GM12878 (cell line): ENCODE results near the gene NOL12. TPM values are rescaled to one million over a fixed set of nuclear protein-coding genes. Genes with fewer than 3 reads are reported as not detected.

Experiments
- ATAC-seq: fragments of 200-7000 bp; cut with Tn5 transposase; 3 replicates; pipeline ENCODE4 v1.9.1; 2020; ENCODE audit warnings: mild to moderate bottlenecking, moderate library complexity
- BruUV-seq: library from RNA; stranded (reverse); fragments of 400-500 nt; replicated peaks from 2 replicates; lab custom pipeline; 2021; lab: Mats Ljungman, UMichigan
- CTCF ChIA-PET: fragments of 300-600 bp; sonication (Branson Sonifier 250); formaldehyde crosslinking; extraction: SDS; loops from one replicate; lab custom pipeline; 2021; ENCODE audit warnings: inconsistent platforms; lab: Yijun Ruan, JAX
- POLR2A ChIA-PET: fragments of 350-600 bp; formaldehyde crosslinking; extraction: SDS; loops from one replicate; lab custom pipeline; 2021; ENCODE audit warnings: inconsistent platforms; lab: Charles Lee
- RAD21 ChIA-PET: fragments of 300-600 bp; sonication (Branson Sonifier 250); formaldehyde crosslinking; loops from one replicate; lab custom pipeline; 2023; ENCODE audit warnings: antibody characterized with exemption; ENCODE audit not compliant: unreplicated experiment; lab: Charles Lee
- SMC1A ChIA-PET: fragments of 300-600 bp; sonication (Branson Sonifier 250); formaldehyde crosslinking; loops from one replicate; lab custom pipeline; 2023; ENCODE audit not compliant: unreplicated experiment, uncharacterized antibody; lab: Charles Lee
- DNase-seq: peaks from one replicate; pipeline ENCODE4 v3.0.0-alpha.2; 2011; ENCODE audit warnings: low read depth, low spot score
- FAIRE-seq: peaks from 3 replicates; lab custom pipeline; 2011; peaks lifted over from hg19 to GRCh38; lab: Jason Lieb, UNC
- H2AFZ ChIP-seq: 2 replicates; pipeline ENCODE4 v1.6.0; 2011; ENCODE audit warnings: low read depth, low read length, control low read depth; ENCODE audit not compliant: control insufficient read depth
- H3K27ac ChIP-seq: 2 replicates; pipeline ENCODE4 v1.5.1; 2011; ENCODE audit warnings: control low read depth; ENCODE audit not compliant: control insufficient read depth, insufficient read depth
- H3K27me3 ChIP-seq, 2 experiments: replicated peaks in 1 of 2; 2 replicates each; pipeline versions ENCODE4 v1.6.0 to v1.6.1; 2011; ENCODE audit warnings: low read length in 1 of 2; ENCODE audit not compliant: control insufficient read depth in 2 of 2, insufficient read depth in 2 of 2
- H3K36me3 ChIP-seq, 2 experiments: 2 replicates each; pipeline ENCODE4 v1.5.1; 2011; ENCODE audit warnings: low read length in 1 of 2; ENCODE audit not compliant: control insufficient read depth in 2 of 2, insufficient read depth in 2 of 2
- H3K4me1 ChIP-seq: 2 replicates; pipeline ENCODE4 v1.6.1; 2011; ENCODE audit warnings: mild to moderate bottlenecking, low read length, moderate library complexity, mixed read lengths; ENCODE audit not compliant: control insufficient read depth, insufficient read depth
- H3K4me2 ChIP-seq: 2 replicates; pipeline ENCODE4 v1.6.0; 2011; ENCODE audit warnings: control low read depth; ENCODE audit not compliant: control insufficient read depth, insufficient read depth
- H3K4me3 ChIP-seq: fragments of 200-600 bp; sonication (generic); 2 replicates; pipeline ENCODE4 v1.5.1; 2016
- H3K79me2 ChIP-seq: 2 replicates; pipeline ENCODE4 v1.6.0; 2011; ENCODE audit warnings: low read length; ENCODE audit not compliant: control insufficient read depth, insufficient read depth
- H3K9ac ChIP-seq: 2 replicates; pipeline ENCODE4 v1.8.0; 2011; ENCODE audit warnings: low read length, control low read depth, mixed read lengths; ENCODE audit not compliant: control insufficient read depth, insufficient read depth
- H3K9me3 ChIP-seq: replicated peaks from 3 replicates; pipeline ENCODE4 v1.5.1; 2011; ENCODE audit warnings: mild to moderate bottlenecking, low read length; ENCODE audit not compliant: control insufficient read depth, insufficient read depth
- H4K20me1 ChIP-seq: 2 replicates; pipeline ENCODE4 v1.6.0; 2011; ENCODE audit not compliant: control insufficient read depth, insufficient read depth
- DPF2 ChIP-seq: fragments of 450-650 bp; IDR thresholded peaks from 2 replicates; pipeline ENCODE4 v1.6.1; 2017; ENCODE audit warnings: mild to moderate bottlenecking
- EGR1 ChIP-seq, 2 experiments: IDR thresholded peaks; 1 replicate in 1 of 2; 2 replicates in 1 of 2; pipeline ENCODE4 v1.6.1; 2011 to 2012; ENCODE audit warnings: low read depth in 2 of 2, low read length in 2 of 2, borderline replicate concordance in 1 of 2, mild to moderate bottlenecking in 1 of 2, moderate library complexity in 1 of 2
- HDGF ChIP-seq: fragments of 450-650 bp; IDR thresholded peaks from 2 replicates; pipeline ENCODE4 v1.6.1; 2016; ENCODE audit warnings: antibody characterized with exemption
- KLF5 ChIP-seq: fragments of 450-650 bp; IDR thresholded peaks from 2 replicates; pipeline ENCODE4 v1.6.1; 2014; ENCODE audit warnings: mild to moderate bottlenecking; ENCODE audit not compliant: partially characterized antibody
- LARP7 ChIP-seq: fragments of 450-650 bp; IDR thresholded peaks from 2 replicates; pipeline ENCODE4 v1.6.1; 2017; ENCODE audit warnings: mild to moderate bottlenecking
- MYB ChIP-seq: fragments of 150-350 bp; IDR thresholded peaks from 2 replicates; pipeline ENCODE4 v1.6.1; 2014; ENCODE audit warnings: mild to moderate bottlenecking, low read depth, low read length, borderline replicate concordance
- NR2C2 ChIP-seq: IDR thresholded peaks from 2 replicates; pipeline ENCODE4 v1.6.1; 2011; ENCODE audit warnings: borderline replicate concordance, low read depth; ENCODE audit not compliant: control insufficient read depth, insufficient read length
- POLR2AphosphoS5 ChIP-seq: IDR thresholded peaks from 2 replicates; pipeline ENCODE4 v1.6.1; 2011; ENCODE audit warnings: mild to moderate bottlenecking, low read length, inconsistent platforms
- TBL1XR1 ChIP-seq: IDR thresholded peaks from 2 replicates; pipeline ENCODE4 v1.6.1; 2012; ENCODE audit warnings: low read depth, low read length, improper control_type of control experiment
- TCF7 ChIP-seq: IDR thresholded peaks from 2 replicates; pipeline ENCODE4 v1.6.1; 2014; ENCODE audit warnings: antibody characterized with exemption, borderline replicate concordance
- ZNF384 ChIP-seq: IDR thresholded peaks from 2 replicates; pipeline ENCODE4 v1.6.1; 2012; ENCODE audit warnings: low read depth, mild to moderate bottlenecking, low read length, improper control_type of control experiment, borderline replicate concordance
- WGBS: methylation state at CpG from one replicate; pipeline ENCODE4 v1.1.6; 2016; ENCODE audit warnings: low lambda C conversion rate; ENCODE audit not compliant: insufficient replicate concordance, insufficient coverage; ENCODE audit errors: missing lambda C conversion rate; 5-methylcytosine and 5-hydroxymethylcytosine counted together
- in situ Hi-C: fragments of 300-500 bp; cut with MboI; formaldehyde crosslinking; loops from 9 replicates; pipeline ENCODE4 v1.14.3; 2018; ENCODE audit warnings: mixed read lengths
- intact Hi-C: fragments of 100-400 bp; cut with micrococcal nuclease; formaldehyde crosslinking; loops from one replicate; pipeline ENCODE4 v1.14.2; 2022; ENCODE audit not compliant: unreplicated experiment
- polyA plus RNA-seq, 11 experiments: library from polyadenylated mRNA; depleted of rRNA in 4 of 11; unstranded in 6 of 11; stranded (reverse) in 5 of 11; fragments of >200 nt; fragmentation: Nextera tagmentation in 4 of 11; fragmentation: Illumina TruSeq in 1 of 11; extraction: Ambion mirVana in 4 of 11; extraction: Trizol in 1 of 11; gene quantifications; 1 replicate in 1 of 11; 2 replicates in 10 of 11; pipeline versions ENCODE4 v1.2.1 to v1.2.3, GENCODE V29; 2011 to 2016; ENCODE audit warnings: inconsistent platforms in 2 of 11, missing spikeins in 2 of 11, low read depth in 1 of 11
- total RNA-seq, 4 experiments: library from RNA; depleted of rRNA in 3 of 4; stranded (reverse); fragments of >200 nt in 3 of 4; fragmentation: Illumina TruSeq in 1 of 4; extraction: Trizol in 1 of 4; gene quantifications; 2 replicates each; pipeline versions ENCODE4 v1.2.1 to v1.2.3, GENCODE V29; 2013 to 2021
- TF ChIP-seq, protein P1 (sequence below): fragments of 450-650 bp; IDR thresholded peaks from 2 replicates; pipeline ENCODE4 v1.6.1; 2017; ENCODE audit warnings: mild to moderate bottlenecking, moderate library complexity
- TF ChIP-seq, protein P2 (sequence below): fragments of 450-650 bp; IDR thresholded peaks from 2 replicates; pipeline ENCODE4 v1.6.1; 2016; ENCODE audit warnings: mild to moderate bottlenecking, moderate library complexity, borderline replicate concordance
- TF ChIP-seq, protein P3 (sequence below): IDR thresholded peaks from 2 replicates; pipeline ENCODE4 v1.6.1; 2011; ENCODE audit warnings: borderline replicate concordance, low read depth, mild to moderate bottlenecking, moderate library complexity, mixed read lengths, low read length; ENCODE audit not compliant: insufficient read depth; ENCODE audit errors: extremely low read length
- TF ChIP-seq, protein P4 (sequence below): fragments of 450-650 bp; IDR thresholded peaks from 2 replicates; pipeline ENCODE4 v1.6.1; 2017; ENCODE audit warnings: low read depth, mild to moderate bottlenecking, moderate library complexity

NOL12 gene
- total and polyA plus RNA-seq, 10 of the 15 experiments (the other 5 are each of a cell fraction or from before 2014, with no cell fraction given), result 3.3 to 69.4 (median 41.1) TPM

DNA sequence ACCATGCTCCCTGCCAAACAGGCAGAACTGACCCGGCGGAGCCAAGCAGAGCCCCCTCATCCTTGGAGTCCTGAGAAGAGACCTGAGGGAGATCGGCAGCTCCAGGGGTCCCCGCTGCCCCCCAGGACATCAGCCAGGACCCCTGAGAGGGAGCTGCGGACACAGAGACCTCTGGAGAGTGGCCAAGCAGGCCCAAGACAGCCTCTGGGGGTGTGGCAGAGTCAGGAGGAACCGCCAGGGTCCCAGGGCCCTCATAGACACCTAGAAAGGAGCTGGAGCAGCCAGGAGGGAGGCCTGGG is 48.2 kb downstream of the NOL12 start:
- ATAC-seq, result no peak
- Histone ChIP-seq H3K9me3 (no peaks in the 10 kb centered on the region), H3K79me2 (no peaks in the 10 kb centered on the region), H3K27ac (no peak overlapping the region), H3K27me3 (no peaks in the 10 kb centered on the region), H3K4me3 (no peak overlapping the region), H2AFZ (no peak overlapping the region), H3K9ac (no peak overlapping the region), H3K36me3 (no peaks in the 10 kb centered on the region), H4K20me1 (no peaks in the 10 kb centered on the region), H3K4me1 (no peaks in the 10 kb centered on the region), H3K4me2 (no peak overlapping the region)
- no TSS peak for BruUV-seq
- intact Hi-C loops, result no loop called here
- SMC1A ChIA-PET, result no interaction called here
- 41% methylated on average over 6 of the region's 6 CpGs for WGBS
- DNase-seq, result no peak
- TF ChIP-seq, protein P1, sequence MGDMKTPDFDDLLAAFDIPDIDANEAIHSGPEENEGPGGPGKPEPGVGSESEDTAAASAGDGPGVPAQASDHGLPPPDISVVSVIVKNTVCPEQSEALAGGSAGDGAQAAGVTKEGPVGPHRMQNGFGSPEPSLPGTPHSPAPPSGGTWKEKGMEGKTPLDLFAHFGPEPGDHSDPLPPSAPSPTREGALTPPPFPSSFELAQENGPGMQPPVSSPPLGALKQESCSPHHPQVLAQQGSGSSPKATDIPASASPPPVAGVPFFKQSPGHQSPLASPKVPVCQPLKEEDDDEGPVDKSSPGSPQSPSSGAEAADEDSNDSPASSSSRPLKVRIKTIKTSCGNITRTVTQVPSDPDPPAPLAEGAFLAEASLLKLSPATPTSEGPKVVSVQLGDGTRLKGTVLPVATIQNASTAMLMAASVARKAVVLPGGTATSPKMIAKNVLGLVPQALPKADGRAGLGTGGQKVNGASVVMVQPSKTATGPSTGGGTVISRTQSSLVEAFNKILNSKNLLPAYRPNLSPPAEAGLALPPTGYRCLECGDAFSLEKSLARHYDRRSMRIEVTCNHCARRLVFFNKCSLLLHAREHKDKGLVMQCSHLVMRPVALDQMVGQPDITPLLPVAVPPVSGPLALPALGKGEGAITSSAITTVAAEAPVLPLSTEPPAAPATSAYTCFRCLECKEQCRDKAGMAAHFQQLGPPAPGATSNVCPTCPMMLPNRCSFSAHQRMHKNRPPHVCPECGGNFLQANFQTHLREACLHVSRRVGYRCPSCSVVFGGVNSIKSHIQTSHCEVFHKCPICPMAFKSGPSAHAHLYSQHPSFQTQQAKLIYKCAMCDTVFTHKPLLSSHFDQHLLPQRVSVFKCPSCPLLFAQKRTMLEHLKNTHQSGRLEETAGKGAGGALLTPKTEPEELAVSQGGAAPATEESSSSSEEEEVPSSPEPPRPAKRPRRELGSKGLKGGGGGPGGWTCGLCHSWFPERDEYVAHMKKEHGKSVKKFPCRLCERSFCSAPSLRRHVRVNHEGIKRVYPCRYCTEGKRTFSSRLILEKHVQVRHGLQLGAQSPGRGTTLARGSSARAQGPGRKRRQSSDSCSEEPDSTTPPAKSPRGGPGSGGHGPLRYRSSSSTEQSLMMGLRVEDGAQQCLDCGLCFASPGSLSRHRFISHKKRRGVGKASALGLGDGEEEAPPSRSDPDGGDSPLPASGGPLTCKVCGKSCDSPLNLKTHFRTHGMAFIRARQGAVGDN, result no peak
- TF ChIP-seq, protein P2, sequence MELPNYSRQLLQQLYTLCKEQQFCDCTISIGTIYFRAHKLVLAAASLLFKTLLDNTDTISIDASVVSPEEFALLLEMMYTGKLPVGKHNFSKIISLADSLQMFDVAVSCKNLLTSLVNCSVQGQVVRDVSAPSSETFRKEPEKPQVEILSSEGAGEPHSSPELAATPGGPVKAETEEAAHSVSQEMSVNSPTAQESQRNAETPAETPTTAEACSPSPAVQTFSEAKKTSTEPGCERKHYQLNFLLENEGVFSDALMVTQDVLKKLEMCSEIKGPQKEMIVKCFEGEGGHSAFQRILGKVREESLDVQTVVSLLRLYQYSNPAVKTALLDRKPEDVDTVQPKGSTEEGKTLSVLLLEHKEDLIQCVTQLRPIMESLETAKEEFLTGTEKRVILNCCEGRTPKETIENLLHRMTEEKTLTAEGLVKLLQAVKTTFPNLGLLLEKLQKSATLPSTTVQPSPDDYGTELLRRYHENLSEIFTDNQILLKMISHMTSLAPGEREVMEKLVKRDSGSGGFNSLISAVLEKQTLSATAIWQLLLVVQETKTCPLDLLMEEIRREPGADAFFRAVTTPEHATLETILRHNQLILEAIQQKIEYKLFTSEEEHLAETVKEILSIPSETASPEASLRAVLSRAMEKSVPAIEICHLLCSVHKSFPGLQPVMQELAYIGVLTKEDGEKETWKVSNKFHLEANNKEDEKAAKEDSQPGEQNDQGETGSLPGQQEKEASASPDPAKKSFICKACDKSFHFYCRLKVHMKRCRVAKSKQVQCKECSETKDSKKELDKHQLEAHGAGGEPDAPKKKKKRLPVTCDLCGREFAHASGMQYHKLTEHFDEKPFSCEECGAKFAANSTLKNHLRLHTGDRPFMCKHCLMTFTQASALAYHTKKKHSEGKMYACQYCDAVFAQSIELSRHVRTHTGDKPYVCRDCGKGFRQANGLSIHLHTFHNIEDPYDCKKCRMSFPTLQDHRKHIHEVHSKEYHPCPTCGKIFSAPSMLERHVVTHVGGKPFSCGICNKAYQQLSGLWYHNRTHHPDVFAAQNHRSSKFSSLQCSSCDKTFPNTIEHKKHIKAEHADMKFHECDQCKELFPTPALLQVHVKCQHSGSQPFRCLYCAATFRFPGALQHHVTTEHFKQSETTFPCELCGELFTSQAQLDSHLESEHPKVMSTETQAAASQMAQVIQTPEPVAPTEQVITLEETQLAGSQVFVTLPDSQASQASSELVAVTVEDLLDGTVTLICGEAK, result no peak
- TF ChIP-seq POLR2AphosphoS5 (no peak), KLF5 (no peak), NR2C2 (no peak), ZNF384 (no peak), HDGF (no peak), LARP7 (no peak), TCF7 (no peak), EGR1 (IDR thresholded peaks at IDR 0.05; ENCODE audit: borderline replicate concordance in 1 of 2, low read depth in 2 of 2, low read length in 2 of 2) (no peak), DPF2 (no peak), TBL1XR1 (no peak), MYB (no peak)
- TF ChIP-seq, protein P3, sequence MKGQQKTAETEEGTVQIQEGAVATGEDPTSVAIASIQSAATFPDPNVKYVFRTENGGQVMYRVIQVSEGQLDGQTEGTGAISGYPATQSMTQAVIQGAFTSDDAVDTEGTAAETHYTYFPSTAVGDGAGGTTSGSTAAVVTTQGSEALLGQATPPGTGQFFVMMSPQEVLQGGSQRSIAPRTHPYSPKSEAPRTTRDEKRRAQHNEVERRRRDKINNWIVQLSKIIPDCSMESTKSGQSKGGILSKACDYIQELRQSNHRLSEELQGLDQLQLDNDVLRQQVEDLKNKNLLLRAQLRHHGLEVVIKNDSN, result no peak
- TF ChIP-seq, protein P4, sequence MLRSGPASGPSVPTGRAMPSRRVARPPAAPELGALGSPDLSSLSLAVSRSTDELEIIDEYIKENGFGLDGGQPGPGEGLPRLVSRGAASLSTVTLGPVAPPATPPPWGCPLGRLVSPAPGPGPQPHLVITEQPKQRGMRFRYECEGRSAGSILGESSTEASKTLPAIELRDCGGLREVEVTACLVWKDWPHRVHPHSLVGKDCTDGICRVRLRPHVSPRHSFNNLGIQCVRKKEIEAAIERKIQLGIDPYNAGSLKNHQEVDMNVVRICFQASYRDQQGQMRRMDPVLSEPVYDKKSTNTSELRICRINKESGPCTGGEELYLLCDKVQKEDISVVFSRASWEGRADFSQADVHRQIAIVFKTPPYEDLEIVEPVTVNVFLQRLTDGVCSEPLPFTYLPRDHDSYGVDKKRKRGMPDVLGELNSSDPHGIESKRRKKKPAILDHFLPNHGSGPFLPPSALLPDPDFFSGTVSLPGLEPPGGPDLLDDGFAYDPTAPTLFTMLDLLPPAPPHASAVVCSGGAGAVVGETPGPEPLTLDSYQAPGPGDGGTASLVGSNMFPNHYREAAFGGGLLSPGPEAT, result no peak
- RAD21 ChIA-PET, result no interaction called here
- in situ Hi-C loops, result no loop called here
- POLR2A ChIA-PET, result no interaction called here
- FAIRE-seq, result no peak
- CTCF ChIA-PET, result no interaction called here
